Gastroesophageal sphincter (tissue), 3 donors: ENCODE measurements around the gene EFNB2.

ENCODE experiments used
- EP300 ChIP-seq: sonication (generic); formaldehyde crosslinking; IDR thresholded peaks from one replicate; pipeline ENCODE4 v1.6.1; 2017; ENCODE audit warnings: antibody characterized with exemption, mild to moderate bottlenecking
- TF ChIP-seq, protein P1 (sequence below), 4 experiments: fragments of 200-600 bp in 2 of 4; fragments of 450-650 bp in 2 of 4; sonication (generic) in 1 of 4; IDR thresholded peaks; one replicate each; pipeline ENCODE4 v1.5.1; 2017 to 2019; ENCODE audit warnings: antibody characterized with exemption in 4 of 4, mild to moderate bottlenecking in 2 of 4, moderate library complexity in 2 of 4

DNA sequence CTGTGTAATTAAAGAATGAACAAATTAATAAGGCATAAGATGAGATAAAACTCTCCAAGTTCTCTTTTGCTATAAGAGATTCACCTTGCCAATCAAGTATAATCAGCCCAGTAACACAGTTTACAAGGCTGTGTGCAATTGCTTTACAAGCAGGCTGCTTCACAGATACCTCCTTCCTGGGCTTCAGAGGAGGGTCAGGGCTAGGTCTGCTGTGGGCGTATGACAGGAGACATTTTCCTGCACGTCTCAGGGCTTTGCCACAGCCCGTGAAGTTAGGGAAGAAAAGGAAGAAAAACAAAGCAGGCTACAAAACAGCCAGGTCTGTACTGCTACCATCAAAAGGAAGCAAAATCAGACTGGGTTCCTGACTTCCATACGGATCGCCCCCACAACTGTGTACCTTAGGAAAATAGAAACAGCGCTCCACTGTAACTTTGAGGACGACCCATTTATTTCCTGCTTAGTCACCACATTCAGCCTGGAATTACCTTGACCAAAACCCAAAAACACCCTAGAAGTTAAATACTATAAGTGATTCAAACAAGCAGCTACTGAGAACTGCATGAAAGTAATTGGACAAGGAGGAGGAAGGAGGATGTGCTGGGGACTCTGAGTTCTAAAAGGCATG is 12.4 kb downstream of the EFNB2 start:
- no peak for TF ChIP-seq EP300
- TF ChIP-seq, protein P1, sequence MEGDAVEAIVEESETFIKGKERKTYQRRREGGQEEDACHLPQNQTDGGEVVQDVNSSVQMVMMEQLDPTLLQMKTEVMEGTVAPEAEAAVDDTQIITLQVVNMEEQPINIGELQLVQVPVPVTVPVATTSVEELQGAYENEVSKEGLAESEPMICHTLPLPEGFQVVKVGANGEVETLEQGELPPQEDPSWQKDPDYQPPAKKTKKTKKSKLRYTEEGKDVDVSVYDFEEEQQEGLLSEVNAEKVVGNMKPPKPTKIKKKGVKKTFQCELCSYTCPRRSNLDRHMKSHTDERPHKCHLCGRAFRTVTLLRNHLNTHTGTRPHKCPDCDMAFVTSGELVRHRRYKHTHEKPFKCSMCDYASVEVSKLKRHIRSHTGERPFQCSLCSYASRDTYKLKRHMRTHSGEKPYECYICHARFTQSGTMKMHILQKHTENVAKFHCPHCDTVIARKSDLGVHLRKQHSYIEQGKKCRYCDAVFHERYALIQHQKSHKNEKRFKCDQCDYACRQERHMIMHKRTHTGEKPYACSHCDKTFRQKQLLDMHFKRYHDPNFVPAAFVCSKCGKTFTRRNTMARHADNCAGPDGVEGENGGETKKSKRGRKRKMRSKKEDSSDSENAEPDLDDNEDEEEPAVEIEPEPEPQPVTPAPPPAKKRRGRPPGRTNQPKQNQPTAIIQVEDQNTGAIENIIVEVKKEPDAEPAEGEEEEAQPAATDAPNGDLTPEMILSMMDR (IDR thresholded peaks at IDR 0.05) = no peak
